GM18907 (cell line): Measurements from ENCODE around the gene NLK.
"Not testable (repeated sequence)": the region's sequence is repeated elsewhere in the genome, so short reads cannot be mapped to it uniquely, and the experiment has no call there.

Experiments
- ATAC-seq: cut with Tn5 transposase; IDR thresholded peaks from one replicate; pipeline ENCODE4 v1.9.1; 2021; ENCODE audit warnings: mild to moderate bottlenecking, moderate library complexity; ENCODE audit not compliant: unreplicated experiment

Gene NLK

GRCh38 chr17:28042657-28042720 is at the start of gene NLK:
NLK (plus strand) TSS chr17:28042677; CDS start chr17:28042874, 197 bp downstream.
- no peak for ATAC-seq

GRCh38 chr17:27993161-27993695 is 49.2 kb upstream of the NLK start:
- no peak for ATAC-seq

DNA sequence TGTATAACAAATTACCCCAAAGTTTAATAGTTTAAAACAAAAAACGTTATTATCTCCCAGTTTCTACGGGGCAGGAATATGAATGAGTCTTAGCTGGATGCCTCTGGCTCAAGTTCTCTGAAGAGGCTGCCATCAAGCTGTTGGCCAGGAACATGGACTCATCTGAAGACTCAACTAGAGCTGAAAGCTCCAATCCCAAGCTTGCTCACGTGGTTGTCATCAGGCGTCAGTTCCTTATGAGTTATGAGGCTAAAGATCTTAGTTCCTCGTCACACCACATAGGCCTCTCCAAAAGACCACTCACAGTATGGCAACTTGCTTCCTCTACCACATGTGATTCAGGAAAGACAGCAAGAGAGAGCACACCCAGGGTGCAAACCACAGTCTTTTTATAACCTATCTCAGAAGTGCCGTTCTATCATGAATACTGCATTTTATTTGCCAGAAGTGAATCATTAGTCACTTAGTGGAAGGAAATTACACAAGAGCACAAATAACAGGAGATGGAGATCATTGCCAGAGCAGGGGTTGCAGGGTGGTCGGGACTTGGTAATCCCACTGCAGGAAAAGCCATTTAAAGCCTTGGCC is 48.7 kb upstream of the NLK start:
- ATAC-seq = no peak

DNA sequence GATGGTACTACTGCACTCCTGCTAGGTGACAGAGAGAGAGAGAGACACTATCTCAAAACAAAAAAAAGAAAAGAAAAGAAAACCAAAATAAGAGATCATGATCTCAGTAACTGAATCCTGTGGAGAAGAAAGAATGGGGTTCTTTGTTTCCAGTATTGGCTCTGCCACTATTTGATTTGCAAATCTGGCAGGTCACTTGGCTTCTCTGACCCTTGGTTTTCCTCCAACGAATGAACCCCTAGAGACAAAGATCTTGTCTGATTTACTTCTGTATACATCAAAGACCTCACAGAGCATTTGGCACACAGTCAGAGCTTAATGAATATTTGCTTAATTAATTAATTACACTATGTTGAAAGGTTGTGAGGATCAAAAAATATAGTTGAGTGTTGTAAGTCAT is 47.9 kb upstream of the NLK start:
- no peak for ATAC-seq

- no peak for ATAC-seq
Observed at GRCh38 chr17:27995554-27995953, 46.9 kb upstream of the NLK start.

DNA sequence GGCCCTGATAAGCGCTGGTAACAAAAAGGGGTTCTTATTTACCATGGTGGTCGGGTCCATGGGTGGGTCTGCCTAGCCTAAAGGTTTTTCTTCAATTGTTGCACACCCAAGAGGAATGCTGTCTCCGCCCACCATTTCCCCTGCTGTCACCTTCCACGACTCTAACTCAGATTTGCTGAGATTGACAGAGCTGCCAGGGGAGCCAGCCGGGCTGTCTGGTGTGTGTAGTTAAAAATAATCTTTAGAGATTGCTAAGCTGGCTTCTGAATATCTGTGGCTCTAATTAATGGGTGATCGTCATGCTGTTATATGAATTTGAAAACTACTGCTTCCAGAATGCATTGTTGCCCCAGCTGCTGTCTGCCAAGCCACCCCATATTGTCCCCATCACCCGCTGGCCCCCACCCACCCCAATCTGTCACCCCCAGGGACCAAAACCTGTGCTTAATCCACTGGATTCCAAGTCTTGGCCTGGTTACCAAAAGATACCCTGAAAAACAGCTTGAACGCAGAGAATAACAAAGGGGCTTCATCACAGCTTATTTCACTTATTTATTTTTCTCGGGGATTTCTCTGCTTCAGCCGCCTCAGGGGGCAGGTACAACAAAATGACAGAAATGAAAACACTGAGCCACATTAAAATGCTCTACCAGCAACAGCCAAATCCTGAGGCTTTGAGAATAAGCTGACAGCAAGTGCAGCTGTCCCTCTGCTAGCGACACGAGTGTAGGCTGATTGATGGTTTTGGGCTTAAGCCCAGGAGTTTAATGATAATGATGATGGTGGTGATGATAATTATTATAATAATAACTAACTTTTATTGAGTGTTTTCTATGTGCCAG is 46.1 kb upstream of the NLK start:
- ATAC-seq = no peak

- no peak for ATAC-seq
Observed at GRCh38 chr17:27997044-27997401, 45.5 kb upstream of the NLK start.

DNA sequence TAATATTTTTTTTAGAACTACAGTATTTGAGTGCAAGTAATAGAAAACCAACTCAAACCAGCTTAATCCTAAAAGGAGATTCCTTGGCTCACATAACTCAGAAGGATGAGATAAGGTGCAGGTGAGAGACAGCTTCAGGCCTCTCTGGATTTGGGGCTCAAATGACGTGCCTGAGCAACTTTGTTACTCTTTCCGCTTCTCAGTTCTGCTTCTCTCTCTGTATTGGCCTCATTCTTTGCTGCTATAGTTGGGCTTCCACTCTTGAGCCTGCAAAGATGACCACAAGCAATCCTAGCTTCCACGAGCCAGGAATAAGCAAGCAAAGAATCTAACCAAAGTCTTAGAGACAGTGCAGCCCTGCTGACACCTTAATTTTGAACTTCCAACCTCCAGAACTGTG is 45.0 kb upstream of the NLK start:
- no peak for ATAC-seq

GRCh38 chr17:28001149-28001548 is 41.3 kb upstream of the NLK start:
- no peak for ATAC-seq

- no peak for ATAC-seq
Observed at GRCh38 chr17:28004344-28004743, 38.1 kb upstream of the NLK start.

- not testable (repeated sequence) for ATAC-seq
Observed at GRCh38 chr17:28007925-28008324, 34.6 kb upstream of the NLK start.

DNA sequence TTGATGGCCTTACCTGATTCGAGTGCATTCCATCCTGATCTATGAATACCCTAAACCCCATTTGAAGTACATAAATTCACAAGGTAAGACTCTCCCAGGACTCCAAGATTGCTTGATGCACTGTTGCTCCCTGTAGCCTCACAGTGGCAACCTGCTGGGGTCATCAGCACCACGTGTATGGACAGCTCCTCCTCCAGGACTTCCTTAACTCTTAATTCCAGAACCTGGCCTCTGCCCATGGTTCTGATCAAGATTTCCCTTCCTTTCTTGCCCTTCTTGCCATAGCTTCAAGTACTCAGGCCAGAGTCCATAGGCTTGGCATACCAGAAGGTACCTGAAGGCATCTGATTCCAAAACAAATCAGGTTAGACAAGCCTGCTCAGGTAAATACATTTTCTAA is 34.0 kb upstream of the NLK start:
- ATAC-seq = no peak

- no peak for ATAC-seq
Observed at GRCh38 chr17:28010406-28010805, 32.1 kb upstream of the NLK start.

DNA sequence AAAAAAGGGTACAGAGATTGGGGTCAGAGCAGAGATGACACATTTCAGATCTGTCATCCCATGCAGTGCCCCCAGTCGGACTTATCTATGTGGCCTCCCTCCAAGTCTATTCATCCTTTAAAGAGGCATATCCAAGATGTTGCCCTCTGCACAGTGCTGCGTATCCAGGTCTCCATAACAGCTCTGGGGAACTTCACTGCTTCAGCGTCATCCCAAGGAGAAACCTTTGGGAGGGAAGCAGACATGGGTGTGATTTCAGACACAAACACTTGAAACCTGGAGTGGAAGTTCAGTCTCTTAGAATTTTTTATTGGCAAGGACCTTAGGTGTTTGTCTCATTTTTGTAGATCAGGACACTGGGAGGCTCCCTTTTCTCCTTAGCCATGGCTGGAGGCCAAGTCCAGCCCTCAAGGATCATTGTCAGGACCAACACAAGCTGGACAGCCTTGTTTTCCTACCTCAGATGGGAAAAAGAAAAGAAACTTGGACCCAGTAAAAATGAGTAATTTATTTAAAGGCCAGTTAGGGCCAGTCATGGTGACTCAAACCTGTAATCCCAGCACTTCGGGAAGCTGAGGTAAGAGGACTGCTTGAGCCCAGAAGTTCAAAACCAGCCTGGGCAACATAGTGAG is 23.9 kb upstream of the NLK start:
- no peak for ATAC-seq

DNA sequence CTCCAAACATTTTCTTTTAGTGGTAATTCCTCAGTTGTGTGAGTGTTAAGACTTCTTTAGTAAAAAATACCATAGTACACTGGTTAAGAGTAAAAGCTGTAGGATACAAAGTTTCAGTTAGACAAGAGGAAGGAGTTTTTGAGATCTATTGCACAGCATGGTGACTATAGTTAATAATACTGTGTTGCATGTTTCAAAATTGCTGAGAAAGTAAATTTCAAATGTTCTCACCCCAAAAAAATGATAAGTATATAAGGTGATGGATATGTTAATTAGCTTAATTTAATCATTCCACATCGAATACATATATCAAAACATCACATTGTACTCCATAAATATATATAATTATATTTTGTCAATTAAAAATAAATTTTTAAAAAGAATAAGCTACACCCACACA is 22.0 kb upstream of the NLK start:
- no peak for ATAC-seq

GRCh38 chr17:28029044-28029443 is 13.4 kb upstream of the NLK start:
- ATAC-seq = no peak

DNA sequence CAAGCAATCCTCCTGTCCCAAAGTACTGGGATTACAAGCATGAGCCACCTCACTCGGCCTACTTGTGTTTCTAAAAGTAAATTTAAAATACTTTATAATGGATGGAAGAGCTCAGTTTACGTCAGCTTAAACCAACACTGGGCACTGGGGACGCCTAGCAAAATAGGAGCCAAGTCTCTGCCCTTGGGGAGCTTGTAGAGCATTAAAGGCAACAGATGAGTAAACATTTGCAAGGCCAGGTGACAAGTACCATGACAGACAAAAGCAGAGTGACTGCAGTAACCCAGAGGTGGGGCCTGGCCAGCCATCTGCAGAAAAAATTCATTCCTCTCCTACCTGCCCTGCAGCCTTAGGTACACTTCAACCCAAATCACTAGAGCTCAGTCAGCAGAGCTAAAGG is 12.1 kb upstream of the NLK start:
- no peak for ATAC-seq

DNA sequence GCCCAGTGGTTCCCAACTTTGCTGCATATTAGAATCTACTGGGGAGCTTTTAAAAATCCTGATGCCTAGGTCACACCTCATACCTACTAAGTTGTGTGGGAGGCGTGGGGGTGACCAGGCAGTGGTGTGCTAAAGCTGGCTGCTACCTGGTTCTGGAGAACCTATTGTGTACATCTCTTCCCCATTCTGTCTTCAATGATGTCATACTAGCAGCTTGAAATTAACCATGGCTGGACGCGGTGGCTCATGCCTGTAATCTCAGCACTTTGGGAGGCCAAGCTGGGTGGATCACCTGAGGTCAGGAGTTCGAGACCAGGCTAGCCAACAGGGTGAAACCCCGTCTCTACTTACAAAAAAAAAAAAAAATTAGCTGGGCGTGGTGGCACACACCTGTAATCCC is 11.3 kb upstream of the NLK start:
- no peak for ATAC-seq

DNA sequence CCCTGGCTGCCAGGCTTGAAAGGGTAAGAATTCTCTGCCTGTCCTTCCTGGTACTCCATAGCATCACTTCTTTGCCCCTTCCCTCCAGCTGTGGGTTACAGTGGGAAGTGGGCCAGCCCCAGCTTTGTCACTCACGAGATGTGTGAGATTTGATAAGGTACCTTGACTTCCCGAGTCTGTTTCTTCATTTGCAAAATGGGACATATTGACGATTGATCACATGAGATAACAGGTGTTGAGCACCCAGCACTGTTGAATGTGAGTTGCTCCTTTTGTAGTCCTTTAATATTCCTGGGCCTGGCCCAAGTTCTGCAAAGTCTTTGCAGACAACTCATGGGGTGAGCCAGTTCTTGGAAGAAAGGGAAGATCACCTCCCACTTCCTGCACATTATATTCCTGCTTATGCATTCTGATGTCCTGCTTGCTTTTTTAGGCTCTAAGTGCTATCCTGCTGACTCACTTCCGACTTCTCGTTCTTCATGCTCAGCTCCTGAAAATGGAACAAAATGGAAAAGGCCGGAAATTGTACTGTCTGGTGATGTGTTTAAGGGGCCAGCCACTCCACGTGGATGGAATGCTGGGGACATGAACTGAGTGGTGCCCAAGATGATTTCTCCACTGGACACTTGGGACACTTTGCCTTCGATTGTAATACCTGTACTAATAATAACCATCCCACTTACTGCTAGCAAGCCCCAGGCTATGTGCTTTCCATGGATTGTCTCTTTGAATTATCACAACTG is 8.3 kb upstream of the NLK start:
- no peak for ATAC-seq

- not testable (repeated sequence) for ATAC-seq
Observed at GRCh38 chr17:28035452-28035851, 7.0 kb upstream of the NLK start.

DNA sequence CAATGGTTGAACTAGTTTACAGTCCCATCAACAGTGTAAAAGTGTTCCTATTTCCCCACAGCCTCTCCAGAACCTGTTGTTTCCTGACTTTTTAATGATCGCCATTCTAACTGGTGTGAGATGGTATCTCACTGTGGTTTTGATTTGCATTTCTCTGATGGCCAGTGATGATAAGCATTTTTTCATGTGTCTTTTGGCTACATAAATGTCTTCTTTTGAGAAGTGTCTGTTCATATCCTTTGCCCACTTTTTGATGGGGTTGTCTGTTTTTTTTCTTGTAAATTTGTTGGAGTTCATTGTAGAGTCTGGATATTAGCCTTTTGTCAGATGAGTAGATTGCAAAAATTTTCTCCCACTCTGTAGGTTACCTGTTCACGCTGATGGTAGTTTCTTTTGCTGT is 6.6 kb upstream of the NLK start:
- not testable (repeated sequence) for ATAC-seq

GRCh38 chr17:28038802-28039201 is 3.7 kb upstream of the NLK start:
- no peak for ATAC-seq
